ENCODE measurements around the gene PARL. TPM values are rescaled to one million over a fixed set of nuclear protein-coding genes. Genes with fewer than 3 reads are reported as not detected.

The PARL gene
- total RNA-seq, 2 donors from 2014 or later: 31.5 to 44.3 TPM

DNA sequence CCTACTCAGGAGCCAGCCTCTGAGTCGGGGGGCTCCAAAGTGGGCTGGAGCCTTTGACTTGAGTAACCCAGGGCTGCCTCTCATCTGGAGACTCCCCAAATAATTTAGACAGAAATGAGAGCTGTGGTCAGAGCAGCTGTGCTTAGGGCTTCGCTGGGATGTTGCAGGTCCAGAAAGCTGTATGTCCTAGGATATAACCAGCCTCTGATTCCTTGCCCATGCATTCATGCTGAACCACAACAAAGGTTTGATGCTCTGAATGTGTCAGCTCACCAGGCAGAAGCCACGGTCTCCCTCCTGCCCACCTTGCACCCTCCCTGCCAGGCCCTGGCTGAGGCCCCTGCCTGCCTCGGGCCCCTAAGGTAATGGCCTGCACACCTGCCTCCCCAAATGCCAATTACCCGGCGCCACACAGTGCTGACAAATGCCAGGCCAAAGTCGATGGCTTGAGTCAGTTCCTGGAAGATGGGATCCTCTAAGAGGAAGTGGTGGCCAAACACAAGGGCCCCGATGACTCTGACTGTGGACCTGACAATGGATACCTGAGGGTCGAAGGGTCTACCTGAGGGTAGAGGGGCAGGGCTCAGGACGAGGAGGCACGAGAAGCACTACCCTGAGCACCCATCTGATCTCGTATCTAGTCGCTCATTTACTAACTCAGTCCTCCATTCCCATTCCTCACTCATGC lies 21.7 kb upstream of the PARL start:
- Histone ChIP-seq H3K27me3 (replicated peaks; ENCODE audit: insufficient read depth) (no peaks in the 10 kb centered on the region), H3K9me3 (no peaks in the 10 kb centered on the region), H3K4me3 (no peak overlapping the region), H3K4me1 (replicated peaks) (no peaks in the 10 kb centered on the region), H3K27ac (no peak overlapping the region), H3K36me3 (no peaks in the 10 kb centered on the region)
- WGBS: 79% methylated on average over 13 of the region's 13 CpGs
- no peak for TF ChIP-seq POLR2A (IDR thresholded peaks at IDR 0.05)
- DNase-seq (ENCODE audit: low spot score): no peak
- intact Hi-C loops (cut with DNase I): no loop called here

DNA sequence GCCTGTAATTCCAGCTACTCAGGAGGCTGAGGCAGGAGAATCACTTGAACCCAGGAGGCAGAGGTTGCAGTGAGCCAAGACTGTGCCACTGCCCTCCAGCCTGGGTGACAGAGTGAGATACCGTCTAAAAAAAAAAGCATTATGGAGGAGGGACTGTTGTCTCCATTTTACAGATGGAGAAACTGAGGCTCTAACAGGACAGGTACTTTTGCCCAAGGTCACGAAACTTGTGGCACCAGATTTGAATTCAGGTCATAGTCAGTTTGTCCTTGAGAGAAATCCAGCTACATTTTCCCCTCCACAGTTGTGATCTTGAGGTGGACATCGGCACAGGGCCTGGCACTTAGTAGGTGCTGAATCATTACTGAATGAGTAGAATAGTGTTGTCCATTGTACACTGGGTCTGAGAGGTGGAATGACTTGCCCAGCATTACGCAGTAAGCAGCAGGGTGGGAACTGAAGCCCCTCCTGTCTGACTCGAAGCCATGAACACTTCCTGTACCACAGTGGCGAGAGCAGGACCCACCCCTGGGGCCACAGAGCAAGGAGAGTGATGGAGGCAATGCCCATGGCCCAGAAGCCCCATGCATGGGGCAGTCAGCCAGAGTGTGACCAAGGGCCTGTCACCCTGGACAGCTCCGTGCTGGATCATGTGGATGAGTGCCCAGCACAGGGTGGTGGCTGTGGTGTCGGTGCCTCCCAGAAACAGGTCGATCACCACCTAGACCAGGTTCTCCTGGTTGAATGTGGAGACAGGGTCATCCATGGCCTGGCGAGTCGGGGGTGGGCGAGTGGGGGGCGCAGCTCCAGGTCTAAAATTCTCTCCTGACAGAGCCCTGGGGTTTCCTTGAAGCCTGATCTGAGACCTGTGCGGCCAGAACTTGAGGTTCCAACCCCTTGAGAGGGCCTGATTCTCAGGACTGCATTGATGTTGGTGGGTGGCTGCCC lies 20.4 kb upstream of the PARL start:
- no peaks in the 10 kb centered on the region for H3K4me1 ChIP-seq (replicated peaks)
- no peak overlapping the region for H3K27ac ChIP-seq
- TF ChIP-seq POLR2A (IDR thresholded peaks at IDR 0.05) (no peak), POLR2AphosphoS5 (IDR thresholded peaks at IDR 0.05) (no peak)
- TF ChIP-seq, protein P1, sequence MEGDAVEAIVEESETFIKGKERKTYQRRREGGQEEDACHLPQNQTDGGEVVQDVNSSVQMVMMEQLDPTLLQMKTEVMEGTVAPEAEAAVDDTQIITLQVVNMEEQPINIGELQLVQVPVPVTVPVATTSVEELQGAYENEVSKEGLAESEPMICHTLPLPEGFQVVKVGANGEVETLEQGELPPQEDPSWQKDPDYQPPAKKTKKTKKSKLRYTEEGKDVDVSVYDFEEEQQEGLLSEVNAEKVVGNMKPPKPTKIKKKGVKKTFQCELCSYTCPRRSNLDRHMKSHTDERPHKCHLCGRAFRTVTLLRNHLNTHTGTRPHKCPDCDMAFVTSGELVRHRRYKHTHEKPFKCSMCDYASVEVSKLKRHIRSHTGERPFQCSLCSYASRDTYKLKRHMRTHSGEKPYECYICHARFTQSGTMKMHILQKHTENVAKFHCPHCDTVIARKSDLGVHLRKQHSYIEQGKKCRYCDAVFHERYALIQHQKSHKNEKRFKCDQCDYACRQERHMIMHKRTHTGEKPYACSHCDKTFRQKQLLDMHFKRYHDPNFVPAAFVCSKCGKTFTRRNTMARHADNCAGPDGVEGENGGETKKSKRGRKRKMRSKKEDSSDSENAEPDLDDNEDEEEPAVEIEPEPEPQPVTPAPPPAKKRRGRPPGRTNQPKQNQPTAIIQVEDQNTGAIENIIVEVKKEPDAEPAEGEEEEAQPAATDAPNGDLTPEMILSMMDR (IDR thresholded peaks at IDR 0.05): no peak
- no peak overlapping the region for H3K4me3 ChIP-seq
- H3K9me3 ChIP-seq: no peaks in the 10 kb centered on the region
- intact Hi-C loops (cut with DNase I): no loop called here
- no peak for DNase-seq (ENCODE audit: low spot score)
- 80% methylated on average over 14 of the region's 14 CpGs for WGBS
- H3K27me3 ChIP-seq (replicated peaks; ENCODE audit: insufficient read depth): no peaks in the 10 kb centered on the region
- H3K36me3 ChIP-seq: no peaks in the 10 kb centered on the region

DNA sequence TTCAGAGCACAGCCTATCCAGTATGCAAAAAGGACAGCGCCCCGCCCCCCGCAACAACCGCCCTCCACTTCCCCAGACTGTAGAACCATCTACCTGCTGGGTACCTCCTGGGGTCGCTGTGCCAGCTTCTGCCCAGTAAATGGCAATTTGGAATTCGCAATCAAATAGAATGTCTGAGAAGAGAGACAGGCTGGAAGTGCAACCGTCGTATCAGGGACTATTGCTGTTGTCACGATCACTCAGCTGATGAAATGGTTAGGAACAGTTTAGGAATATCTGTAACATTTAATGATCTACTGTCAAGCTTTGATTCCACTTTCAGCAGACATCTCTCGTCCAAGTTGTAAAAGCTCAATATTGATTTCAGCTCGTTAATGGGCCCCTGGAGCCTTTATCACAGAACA lies 13.3 kb upstream of the PARL start:
- no peaks in the 10 kb centered on the region for H3K36me3 ChIP-seq
- H3K27ac ChIP-seq: no peak overlapping the region
- H3K4me1 ChIP-seq (replicated peaks): no peaks in the 10 kb centered on the region
- TF ChIP-seq, protein P1 (IDR thresholded peaks at IDR 0.05): no peak
- TF ChIP-seq POLR2AphosphoS5 (IDR thresholded peaks at IDR 0.05): no peak
- TF ChIP-seq POLR2A (IDR thresholded peaks at IDR 0.05): no peak
- no peaks in the 10 kb centered on the region for H3K9me3 ChIP-seq
- 53% methylated on average over 11 of the region's 11 CpGs for WGBS
- intact Hi-C loops (cut with DNase I): loop anchor here (5.0 kb wide), 2 partner anchors 239 to 349 kb away; partner anchors contain the start of genes ALG3, EEF1AKMT4 and EIF2B5
- H3K27me3 ChIP-seq (replicated peaks; ENCODE audit: insufficient read depth): no peaks in the 10 kb centered on the region
- no peak for DNase-seq (ENCODE audit: low spot score)
- no peak overlapping the region for H3K4me3 ChIP-seq

DNA sequence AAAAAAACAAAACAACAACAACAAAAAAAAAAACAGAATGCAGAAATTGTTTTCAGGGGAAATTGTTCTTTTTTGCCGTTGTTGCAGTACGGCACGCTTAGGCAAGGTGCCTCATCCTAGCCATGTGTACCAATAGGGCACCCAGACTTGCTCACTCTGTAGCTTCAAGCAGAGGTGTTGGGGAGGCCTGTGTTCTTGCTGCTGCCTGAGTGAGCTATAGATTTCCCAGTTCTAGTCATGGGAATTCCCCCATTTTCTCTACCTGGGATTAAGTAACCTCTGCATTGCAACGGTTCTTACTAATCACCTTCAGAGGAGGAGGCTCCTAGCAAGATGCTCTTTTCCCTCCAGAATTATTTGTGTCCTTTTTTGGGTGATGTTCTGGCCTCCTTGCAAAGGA lies 12.9 kb upstream of the PARL start:
- intact Hi-C loops (cut with DNase I): loop anchor here (5.0 kb wide), 2 partner anchors 240 to 350 kb away; partner anchors contain the start of genes ALG3, EEF1AKMT4 and EIF2B5
- Histone ChIP-seq H3K4me1 (replicated peaks) (no peaks in the 10 kb centered on the region), H3K9me3 (no peaks in the 10 kb centered on the region), H3K27ac (no peak overlapping the region), H3K36me3 (no peaks in the 10 kb centered on the region), H3K4me3 (no peak overlapping the region), H3K27me3 (replicated peaks; ENCODE audit: insufficient read depth) (no peaks in the 10 kb centered on the region)
- TF ChIP-seq, protein P1 (IDR thresholded peaks at IDR 0.05): no peak
- TF ChIP-seq POLR2AphosphoS5 (IDR thresholded peaks at IDR 0.05) (no peak), POLR2A (IDR thresholded peaks at IDR 0.05) (no peak)
- no peak for DNase-seq (ENCODE audit: low spot score)
- WGBS: 87% methylated on average over 4 of the region's 4 CpGs

DNA sequence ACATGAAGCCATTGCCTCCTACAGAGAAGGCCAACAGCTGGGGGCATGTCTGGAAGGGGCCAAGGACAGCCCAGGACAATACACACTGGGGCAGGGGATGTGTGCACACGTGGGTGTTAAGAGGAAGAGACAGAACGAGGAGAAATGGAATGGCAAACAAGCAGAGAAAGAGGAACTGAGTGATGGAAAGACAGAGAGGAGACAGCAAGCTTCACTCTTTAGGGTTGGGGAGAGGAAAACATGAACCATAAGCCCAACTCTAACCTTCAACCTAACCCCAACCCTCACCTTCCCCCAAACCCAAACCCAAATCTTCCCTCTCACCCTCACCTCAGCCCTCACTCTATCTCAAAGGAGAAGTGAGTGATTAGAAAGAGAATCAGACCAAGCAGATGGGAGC lies 11.9 kb upstream of the PARL start:
- Histone ChIP-seq H3K27ac (no peak overlapping the region), H3K27me3 (replicated peaks; ENCODE audit: insufficient read depth) (no peaks in the 10 kb centered on the region), H3K4me1 (replicated peaks) (no peaks in the 10 kb centered on the region), H3K36me3 (no peaks in the 10 kb centered on the region), H3K9me3 (no peaks in the 10 kb centered on the region), H3K4me3 (no peak overlapping the region)
- intact Hi-C loops (cut with DNase I): loop anchor here (5.0 kb wide), 2 partner anchors 241 to 351 kb away; partner anchors contain the start of genes ALG3, EEF1AKMT4 and EIF2B5
- DNase-seq (ENCODE audit: low spot score): no peak
- WGBS: 56% methylated on average over 2 of the region's 2 CpGs
- TF ChIP-seq POLR2AphosphoS5 (IDR thresholded peaks at IDR 0.05): no peak
- TF ChIP-seq, protein P1 (IDR thresholded peaks at IDR 0.05): no peak
- no peak for TF ChIP-seq POLR2A (IDR thresholded peaks at IDR 0.05)
